ENCODE measurements around the gene SSH3. TPM values are rescaled to one million over a fixed set of nuclear protein-coding genes. Genes with fewer than 3 reads are reported as not detected.

SSH3 gene
- total RNA-seq, 4 donors from 2014 or later = 55.9 to 128 (median 99.9) TPM

DNA sequence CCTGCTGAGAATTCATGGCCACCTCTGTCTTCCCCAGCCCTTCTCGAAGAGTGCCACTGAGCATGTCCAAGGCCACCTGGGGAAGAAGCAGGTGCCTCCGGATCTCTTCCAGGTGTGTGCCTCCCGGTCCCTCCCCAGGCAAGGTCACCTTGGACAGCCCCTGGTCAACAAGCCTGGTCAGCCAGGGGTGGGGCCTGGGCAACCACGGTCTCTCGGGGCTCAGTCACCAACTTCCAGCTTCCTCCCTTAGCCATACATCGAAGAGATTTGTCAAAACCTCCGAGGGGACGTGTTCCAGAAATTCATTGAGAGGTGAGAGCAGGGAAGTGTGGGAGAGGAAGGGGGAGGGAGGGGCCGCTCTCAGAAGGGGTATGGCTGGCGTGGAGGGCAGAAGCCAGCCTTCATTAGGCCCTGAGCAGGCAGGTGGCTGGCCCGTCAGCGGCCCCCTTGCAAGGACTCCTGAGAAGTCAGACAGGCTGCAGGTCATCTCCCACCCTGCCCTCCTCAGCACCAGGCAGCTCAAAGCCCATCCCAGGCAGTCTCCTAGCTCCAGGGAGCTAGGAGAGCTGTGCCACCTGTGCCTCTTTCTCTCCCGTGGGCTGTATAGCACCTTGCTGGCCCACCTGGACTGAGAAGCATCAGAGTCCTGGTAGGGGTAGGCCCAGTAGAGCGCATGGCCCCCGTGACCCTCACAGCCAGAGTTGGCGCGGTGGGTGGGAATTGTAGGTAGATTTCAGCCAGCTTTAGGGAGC is 23.6 kb upstream of the SSH3 start:
- Histone ChIP-seq H3K27me3 (no peaks in the 10 kb centered on the region), H3K36me3 (peaks cover 0 to 69% (median 5%) of the 10 kb centered on the region in 3 donors), H3K9me3 (no peaks in the 10 kb centered on the region), H3K4me1 (peaks cover 12 to 52% (median 46%) of the 10 kb centered on the region in 4 donors), H3K4me3 (no peak overlapping the region), H3K27ac (peak overlapping the region in 2 of 4 donors; percentile 57 to 93)
- no peak for TF ChIP-seq POLR2A (IDR thresholded peaks at IDR 0.05)
- DNase-seq = peak in 2 of 3 donors; percentile 44 to 45

DNA sequence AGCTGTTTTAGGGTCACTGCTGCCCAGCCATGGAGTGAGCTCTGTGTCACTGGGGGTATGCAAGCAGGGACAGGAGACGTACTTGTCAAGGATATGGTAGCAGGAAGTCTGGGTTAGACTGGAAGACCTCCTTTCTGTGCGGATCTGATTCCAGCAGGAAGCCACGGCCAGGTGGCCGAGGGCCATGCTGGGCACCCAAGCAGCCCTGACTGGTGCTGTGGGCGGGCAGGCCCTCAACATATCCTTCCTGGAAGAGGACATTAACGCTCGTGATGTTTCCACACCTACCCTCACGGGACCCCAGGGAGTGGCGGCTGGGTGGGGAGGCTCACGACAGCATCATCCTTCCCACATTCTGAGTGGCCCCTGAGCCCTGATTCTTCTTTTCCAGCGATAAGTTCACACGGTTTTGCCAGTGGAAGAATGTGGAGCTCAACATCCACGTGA is 23.0 kb upstream of the SSH3 start:
- Histone ChIP-seq H3K36me3 (peaks cover 0 to 75% (median 5%) of the 10 kb centered on the region in 3 donors), H3K4me3 (no peak overlapping the region), H3K9me3 (no peaks in the 10 kb centered on the region), H3K4me1 (peaks cover 10 to 50% (median 40%) of the 10 kb centered on the region in 4 donors), H3K27me3 (no peaks in the 10 kb centered on the region), H3K27ac (peak overlapping the region in 2 of 4 donors; percentile 57 to 93)
- TF ChIP-seq, protein P1, sequence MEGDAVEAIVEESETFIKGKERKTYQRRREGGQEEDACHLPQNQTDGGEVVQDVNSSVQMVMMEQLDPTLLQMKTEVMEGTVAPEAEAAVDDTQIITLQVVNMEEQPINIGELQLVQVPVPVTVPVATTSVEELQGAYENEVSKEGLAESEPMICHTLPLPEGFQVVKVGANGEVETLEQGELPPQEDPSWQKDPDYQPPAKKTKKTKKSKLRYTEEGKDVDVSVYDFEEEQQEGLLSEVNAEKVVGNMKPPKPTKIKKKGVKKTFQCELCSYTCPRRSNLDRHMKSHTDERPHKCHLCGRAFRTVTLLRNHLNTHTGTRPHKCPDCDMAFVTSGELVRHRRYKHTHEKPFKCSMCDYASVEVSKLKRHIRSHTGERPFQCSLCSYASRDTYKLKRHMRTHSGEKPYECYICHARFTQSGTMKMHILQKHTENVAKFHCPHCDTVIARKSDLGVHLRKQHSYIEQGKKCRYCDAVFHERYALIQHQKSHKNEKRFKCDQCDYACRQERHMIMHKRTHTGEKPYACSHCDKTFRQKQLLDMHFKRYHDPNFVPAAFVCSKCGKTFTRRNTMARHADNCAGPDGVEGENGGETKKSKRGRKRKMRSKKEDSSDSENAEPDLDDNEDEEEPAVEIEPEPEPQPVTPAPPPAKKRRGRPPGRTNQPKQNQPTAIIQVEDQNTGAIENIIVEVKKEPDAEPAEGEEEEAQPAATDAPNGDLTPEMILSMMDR (IDR thresholded peaks at IDR 0.05) = no peak
- TF ChIP-seq POLR2A (IDR thresholded peaks at IDR 0.05) = no peak
- DNase-seq = peak in 1 of 3 donors; percentile 39

DNA sequence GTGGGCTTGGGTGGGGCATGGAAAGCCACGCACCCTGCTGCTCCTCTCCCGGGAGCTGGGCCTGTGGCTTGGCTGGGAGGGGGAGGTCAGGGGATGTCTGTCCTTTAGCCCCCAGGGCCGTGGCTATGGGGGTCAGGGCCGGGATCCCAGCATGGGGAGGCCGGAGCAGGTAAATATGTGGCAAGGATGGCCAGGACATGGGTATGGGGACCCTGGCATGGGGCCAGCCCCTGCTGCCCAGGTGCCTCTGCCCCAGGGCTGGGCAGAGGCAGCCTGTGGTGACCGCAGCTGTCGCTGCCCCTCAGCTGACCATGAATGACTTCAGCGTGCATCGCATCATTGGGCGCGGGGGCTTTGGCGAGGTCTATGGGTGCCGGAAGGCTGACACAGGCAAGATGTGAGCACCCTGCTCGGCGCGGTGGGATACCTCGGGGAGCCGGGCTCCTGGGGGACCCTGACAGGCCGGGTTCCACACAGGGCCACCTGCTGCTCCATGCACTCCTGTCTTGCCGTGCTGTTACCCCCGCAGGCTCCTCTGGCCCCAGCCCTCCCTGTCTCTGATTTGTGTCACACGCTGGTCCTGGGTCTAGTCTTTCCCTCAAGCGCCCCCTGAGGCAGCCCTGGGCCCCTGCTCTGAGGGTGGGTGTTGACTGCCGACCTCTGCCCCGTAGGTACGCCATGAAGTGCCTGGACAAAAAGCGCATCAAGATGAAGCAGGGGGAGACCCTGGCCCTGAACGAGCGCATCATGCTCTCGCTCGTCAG is 22.4 kb upstream of the SSH3 start:
- H3K4me1 ChIP-seq = peaks cover 4 to 49% (median 37%) of the 10 kb centered on the region in 4 donors
- peaks cover 0 to 81% (median 5%) of the 10 kb centered on the region in 3 donors for H3K36me3 ChIP-seq
- TF ChIP-seq, protein P1 (IDR thresholded peaks at IDR 0.05) = no peak
- no peak for TF ChIP-seq POLR2A (IDR thresholded peaks at IDR 0.05)
- peak overlapping the region in 2 of 4 donors; percentile 57 to 93 for H3K27ac ChIP-seq
- H3K4me3 ChIP-seq = no peak overlapping the region
- no peaks in the 10 kb centered on the region for H3K27me3 ChIP-seq
- no peaks in the 10 kb centered on the region for H3K9me3 ChIP-seq
- peak in 2 of 3 donors; percentile 44 to 47 for DNase-seq

DNA sequence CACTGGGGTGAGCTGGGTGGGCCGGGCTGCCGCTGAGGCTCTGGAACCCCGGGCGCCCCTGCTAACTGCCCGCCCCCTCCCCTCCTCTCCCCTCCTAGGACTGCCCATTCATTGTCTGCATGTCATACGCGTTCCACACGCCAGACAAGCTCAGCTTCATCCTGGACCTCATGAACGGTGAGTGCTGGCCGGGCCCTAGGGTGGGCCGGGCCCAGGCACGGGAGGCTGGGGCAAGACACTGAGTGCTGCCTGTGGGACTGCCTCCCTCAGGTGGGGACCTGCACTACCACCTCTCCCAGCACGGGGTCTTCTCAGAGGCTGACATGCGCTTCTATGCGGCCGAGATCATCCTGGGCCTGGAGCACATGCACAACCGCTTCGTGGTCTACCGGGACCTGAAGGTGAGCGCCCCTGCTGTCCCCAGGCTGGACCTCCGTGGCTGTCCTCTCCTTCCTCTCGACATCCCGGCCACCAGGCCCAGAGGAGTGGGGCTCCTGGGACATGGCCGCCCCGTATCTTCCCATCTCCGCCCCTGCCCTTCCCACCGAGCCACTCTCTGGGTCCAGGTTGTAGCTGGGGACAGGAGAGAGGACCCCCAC is 21.7 kb upstream of the SSH3 start:
- peak overlapping the region in 2 of 4 donors; percentile 42 to 59 for H3K27ac ChIP-seq
- DNase-seq = peak in 1 of 3 donors; percentile 46
- H3K4me3 ChIP-seq = no peak overlapping the region
- TF ChIP-seq, protein P1 (IDR thresholded peaks at IDR 0.05) = no peak
- TF ChIP-seq POLR2A (IDR thresholded peaks at IDR 0.05) = no peak
- no peaks in the 10 kb centered on the region for H3K27me3 ChIP-seq
- H3K9me3 ChIP-seq = no peaks in the 10 kb centered on the region
- H3K36me3 ChIP-seq = peaks cover 0 to 86% (median 5%) of the 10 kb centered on the region in 3 donors
- H3K4me1 ChIP-seq = peaks cover 0 to 49% (median 36%) of the 10 kb centered on the region in 4 donors

DNA sequence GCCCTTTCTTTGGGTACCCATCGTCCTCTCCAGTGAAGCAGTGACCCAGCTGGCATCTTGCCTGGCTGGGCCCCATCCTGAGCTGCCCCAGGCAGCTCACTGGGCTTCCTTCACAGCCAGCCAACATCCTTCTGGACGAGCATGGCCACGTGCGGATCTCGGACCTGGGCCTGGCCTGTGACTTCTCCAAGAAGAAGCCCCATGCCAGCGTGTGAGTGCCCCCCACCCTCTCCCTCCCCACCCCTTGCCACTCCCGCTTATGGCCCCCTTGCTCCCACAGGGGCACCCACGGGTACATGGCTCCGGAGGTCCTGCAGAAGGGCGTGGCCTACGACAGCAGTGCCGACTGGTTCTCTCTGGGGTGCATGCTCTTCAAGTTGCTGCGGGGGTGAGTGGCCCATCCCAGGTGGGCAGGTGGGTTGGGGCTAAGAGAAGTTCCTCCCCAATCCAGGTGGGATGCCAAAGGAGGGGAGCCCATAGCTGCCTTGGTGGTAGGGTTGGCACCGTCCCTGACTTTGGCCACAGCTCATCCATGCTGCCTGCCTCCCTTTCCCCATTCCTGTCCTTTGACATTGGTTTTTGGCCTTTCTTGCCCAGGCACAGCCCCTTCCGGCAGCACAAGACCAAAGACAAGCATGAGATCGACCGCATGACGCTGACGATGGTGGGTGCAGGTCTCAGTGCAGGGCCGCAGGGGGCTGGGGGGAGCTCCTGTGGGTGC is 21.0 kb upstream of the SSH3 start:
- DNase-seq = peak in 2 of 3 donors; percentile 39 to 44
- TF ChIP-seq POLR2A (IDR thresholded peaks at IDR 0.05) = no peak
- TF ChIP-seq, protein P1 (IDR thresholded peaks at IDR 0.05) = no peak
- Histone ChIP-seq H3K27me3 (no peaks in the 10 kb centered on the region), H3K4me1 (peaks cover 0 to 49% (median 36%) of the 10 kb centered on the region in 4 donors), H3K9me3 (no peaks in the 10 kb centered on the region), H3K36me3 (peaks cover 0 to 90% (median 5%) of the 10 kb centered on the region in 3 donors), H3K27ac (peak overlapping the region in 3 of 4 donors; percentile 18 to 59 (median 42)), H3K4me3 (no peak overlapping the region)
